NCI-H1436 (cell line): ENCODE measurements around the gene SMARCAD1.
A peak's percentile ranks its signal among the peaks of the same experiment; 100 is the strongest.

Source experiments
- DNase-seq: peaks from one replicate; lab custom pipeline; 2025; lab: John Stamatoyannopoulos, UW

Gene SMARCAD1

GRCh38 chr4:94228493-94229216 is 21.0 kb downstream of the SMARCAD1 start:
- no peak for DNase-seq

DNA sequence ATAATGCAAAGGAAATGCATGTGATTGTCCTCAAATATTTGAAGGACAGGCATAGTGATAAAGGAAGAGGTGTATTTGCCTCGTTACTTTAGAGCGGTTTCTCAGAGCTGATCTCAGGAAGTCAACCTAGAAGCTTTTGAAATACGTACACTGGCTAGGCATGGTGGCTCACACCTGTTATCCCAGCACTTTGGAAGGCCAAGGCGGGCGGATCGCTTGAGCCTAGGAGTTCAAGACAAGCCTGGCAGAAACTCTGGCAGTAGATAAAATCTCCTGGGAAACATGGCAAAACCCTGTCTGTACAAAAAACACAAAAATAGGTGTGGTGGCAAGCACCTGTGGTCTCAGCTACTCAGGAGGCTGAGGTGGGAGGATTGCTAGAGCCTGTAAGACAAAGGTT is 24.9 kb downstream of the SMARCAD1 start:
- no peak for DNase-seq

- DNase-seq = no peak
These were observed 28.2 kb downstream of the SMARCAD1 start for GRCh38 chr4:94235825-94236224.

DNA sequence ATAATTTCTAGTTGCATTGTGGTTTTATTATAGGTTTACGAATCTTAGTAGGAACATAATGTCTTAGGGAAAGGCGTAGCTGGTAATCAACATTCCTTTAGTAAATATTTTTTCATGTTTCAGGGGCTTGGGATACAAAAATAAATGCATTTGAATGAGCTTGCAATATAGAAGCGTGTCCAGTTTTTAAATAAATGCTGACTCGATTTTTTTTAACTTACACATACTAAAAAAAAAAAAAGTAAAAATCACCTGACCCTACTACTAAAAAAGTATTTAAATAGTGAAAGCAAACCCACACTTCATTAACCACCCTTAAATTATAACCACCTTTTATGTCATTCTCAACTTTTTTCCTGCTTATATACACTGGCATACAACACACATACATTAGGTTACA is 29.6 kb downstream of the SMARCAD1 start:
- DNase-seq = no peak

GRCh38 chr4:94238160-94238559 is 30.5 kb downstream of the SMARCAD1 start:
- no peak for DNase-seq

- no peak for DNase-seq
These were observed 32.7 kb downstream of the SMARCAD1 start for GRCh38 chr4:94240384-94240783.

DNA sequence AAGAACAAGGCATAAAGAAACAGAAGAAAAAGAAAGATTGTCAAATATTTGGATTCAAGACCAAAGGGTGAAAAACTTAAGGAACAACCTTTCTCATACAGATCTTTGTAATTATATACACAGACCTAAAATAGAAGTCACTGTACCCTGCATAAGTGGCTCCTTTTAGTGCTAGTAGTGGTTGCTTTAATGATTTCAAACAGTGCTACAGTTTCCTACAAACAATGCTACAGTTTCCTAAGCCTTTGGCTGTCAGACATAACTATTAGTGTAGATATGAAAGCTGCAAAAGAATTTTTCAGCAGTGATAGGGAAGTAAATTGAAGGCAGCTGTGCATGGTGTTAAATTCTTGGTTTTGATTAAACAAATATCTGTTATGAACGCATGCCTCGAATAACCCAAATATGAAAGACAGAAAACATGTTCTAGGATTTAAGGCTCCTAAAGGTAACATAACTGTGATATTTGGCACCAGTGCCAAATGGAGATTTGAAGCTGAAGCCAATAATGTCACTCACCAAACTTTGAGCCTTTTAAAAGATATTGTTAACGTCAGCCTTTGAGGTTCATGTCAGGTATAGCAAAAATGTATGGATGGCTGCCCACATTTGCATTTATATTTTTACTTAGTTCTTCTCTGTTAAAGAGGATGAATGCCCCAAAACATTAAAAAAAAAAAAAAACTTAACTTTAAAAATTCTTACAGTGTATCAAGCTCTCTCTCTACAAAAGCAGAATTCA is 36.6 kb downstream of the SMARCAD1 start:
- DNase-seq = no peak

GRCh38 chr4:94244829-94245185 is 37.1 kb downstream of the SMARCAD1 start:
- no peak for DNase-seq

GRCh38 chr4:94251094-94251493 is 43.4 kb downstream of the SMARCAD1 start:
- DNase-seq = no peak

GRCh38 chr4:94253036-94253435 is 45.4 kb downstream of the SMARCAD1 start:
- no peak for DNase-seq

DNA sequence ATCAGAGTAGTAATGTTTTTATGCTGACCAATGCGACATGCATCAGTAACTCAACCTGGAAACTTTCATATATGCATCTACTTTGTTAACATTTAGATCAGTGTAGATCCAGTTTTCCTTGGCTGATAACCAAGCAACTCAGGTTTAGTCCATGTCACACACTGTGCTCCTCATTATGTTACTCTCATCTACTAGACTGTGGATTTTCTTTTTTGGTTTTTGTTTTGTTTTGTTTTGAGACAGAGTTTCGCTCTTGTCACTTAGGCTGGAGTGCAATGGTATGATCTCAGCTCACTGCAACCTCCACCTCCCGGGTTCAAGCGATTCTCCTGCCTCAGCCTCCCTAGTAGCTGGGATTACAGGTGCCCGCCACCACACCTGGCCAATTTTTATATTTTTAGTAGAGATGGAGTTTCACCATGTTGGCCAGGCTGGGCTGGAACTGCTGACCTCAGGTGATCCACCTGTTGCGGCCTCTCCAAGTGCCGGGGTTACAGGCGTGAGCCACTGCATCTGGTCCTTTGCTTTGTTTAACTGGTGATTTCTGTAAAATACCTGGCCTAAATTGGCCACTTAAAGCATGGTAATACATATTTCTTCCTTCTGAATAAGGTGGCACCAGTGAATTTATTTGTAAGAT is 48.6 kb downstream of the SMARCAD1 start:
- DNase-seq = no peak

GRCh38 chr4:94256828-94257227 is 49.2 kb downstream of the SMARCAD1 start:
- no peak for DNase-seq

DNA sequence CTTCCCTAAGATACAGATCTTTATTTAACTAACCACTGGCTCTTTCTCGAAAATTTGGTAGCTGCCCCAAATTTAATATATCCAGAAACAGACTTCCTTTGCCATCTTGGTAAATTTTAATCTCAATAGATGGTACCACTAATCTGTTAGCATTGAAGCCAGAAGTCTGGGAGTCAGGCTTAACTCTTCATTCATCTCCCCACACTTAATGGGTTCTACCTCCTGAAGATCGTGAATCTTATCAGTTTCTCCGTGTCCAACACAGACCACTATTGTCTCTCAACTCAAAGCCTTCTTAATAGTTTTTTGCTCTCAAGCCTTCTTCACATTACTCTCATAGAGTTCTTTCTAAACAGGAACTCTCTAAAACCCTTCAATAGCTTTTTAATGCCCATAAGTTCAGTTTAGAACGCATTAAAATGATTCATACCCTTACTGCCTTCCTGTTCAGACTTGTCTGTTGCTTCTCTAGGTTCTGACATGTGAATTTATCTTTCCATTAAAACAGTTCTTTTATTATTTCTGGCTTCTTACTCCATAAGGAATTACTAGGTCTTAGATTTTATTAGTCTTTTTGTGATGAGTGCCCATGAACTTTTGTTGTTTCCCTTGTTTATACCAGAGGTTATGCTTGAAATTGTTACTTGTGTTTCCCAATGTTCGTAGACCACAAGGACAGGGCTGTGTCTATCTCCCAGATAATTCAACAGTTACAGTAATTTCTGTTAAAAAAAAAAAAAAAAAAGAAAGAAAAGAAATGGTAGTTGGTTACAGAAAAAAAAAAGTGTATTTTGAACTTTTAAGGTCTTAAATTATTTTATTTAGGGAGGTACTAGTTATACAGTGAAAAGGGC is 54.7 kb downstream of the SMARCAD1 start:
- DNase-seq = no peak

DNA sequence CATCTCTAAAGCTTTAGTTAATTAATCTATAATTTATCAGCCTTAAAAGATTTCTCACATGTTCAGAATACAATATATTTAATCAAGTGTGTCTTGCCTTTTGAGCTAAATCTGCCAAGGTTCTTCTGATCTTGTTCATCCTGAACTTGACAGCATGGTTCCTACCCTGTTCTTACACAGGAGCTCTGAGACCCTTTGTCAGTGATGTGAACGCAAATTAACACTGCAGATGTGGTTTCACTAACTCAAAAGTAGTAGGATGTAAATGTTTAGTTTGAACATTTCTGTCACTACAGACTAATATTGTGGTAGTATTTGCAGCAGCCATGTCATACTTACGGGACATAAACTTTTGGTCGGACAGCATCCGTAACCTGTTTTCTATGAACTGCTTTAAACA is 59.4 kb downstream of the SMARCAD1 start:
- DNase-seq = no peak

GRCh38 chr4:94271248-94271647 is 63.6 kb downstream of the SMARCAD1 start:
- DNase-seq = no peak

GRCh38 chr4:94274912-94275311 is 67.2 kb downstream of the SMARCAD1 start:
- DNase-seq = no peak

GRCh38 chr4:94276204-94276603 is 68.5 kb downstream of the SMARCAD1 start:
- no peak for DNase-seq

DNA sequence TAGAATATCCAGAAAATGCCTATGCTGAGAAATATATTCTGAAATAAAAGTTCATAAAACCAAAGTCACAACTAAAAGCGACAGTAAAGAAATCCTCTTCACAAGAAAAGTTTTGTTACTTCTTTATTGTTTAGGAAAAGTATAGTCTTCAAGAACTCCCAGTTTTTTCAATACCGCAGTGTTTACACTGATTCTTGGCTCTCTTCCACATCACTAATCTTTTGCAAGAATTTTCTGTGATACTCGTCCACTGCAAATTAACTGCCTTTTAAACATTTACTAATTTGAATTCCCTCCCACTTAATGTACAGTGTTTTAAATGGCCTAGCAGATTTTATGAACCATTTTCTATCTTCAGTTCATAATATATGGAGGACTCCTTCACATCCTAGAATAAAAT is 69.9 kb downstream of the SMARCAD1 start:
- DNase-seq = no peak

DNA sequence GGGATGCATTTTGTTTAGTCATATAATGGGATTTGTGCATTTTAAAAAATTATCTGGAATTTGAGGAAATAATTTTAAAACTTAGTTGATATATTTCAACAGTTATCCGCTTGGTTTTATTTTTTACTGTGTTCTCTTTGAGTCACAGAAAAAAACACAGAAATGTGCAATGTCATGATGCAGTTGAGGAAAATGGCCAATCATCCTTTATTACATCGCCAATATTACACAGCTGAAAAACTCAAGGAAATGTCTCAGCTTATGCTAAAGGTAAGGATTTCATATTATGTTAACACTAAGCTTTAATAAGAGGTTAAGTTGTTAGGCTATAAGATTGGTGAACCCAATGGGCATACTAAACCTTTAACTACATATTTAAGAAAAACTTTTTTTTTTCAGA is 71.1 kb downstream of the SMARCAD1 start:
- no peak for DNase-seq

DNA sequence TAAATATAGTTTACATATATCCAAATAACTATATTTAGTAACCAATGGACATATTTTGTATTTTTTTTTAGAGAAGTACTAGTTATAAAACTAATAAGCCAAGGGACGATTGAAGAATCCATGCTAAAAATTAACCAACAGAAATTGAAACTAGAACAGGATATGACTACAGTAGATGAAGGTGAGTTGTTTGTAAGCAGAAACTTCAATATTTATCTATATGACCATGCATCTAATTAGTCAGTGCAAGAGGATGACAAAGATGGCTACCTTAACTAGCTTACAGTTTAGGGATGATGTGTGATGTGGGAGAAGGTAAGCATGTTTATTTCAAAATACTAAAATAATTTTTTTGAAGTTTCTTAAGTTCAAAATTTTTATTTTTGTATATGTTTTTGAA is 77.2 kb downstream of the SMARCAD1 start:
- DNase-seq = no peak

DNA sequence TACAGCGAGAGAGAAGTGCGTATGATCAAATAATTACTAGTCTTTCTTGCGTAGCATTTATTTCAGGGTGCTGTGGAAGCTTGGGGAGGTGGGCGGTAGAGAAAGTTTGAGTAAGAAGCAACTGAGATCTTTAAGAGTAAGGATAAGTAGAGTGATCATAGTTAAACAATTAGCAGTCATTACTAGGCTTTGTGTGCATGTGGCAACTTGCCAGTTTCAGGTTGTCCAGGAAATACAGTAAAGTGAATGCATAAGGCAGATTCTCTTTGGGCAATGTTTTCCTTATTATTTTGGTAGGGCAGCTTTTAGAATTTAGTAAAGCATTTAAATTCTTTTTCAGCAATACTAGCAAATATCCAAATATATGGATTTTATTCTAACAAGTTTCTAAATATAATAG is 78.0 kb downstream of the SMARCAD1 start:
- peak; percentile 8 for DNase-seq

- DNase-seq = no peak
These were observed 82.6 kb downstream of the SMARCAD1 start for GRCh38 chr4:94290245-94290644.
